Activated CD8-positive, alpha-beta T cell treated with anti-CD3 and anti-CD28 coated beads for 36 hours (primary cell): Measurements from ENCODE around the gene RRM1. TPM values are rescaled to one million over a fixed set of nuclear protein-coding genes. Genes with fewer than 3 reads are reported as not detected.
A peak's percentile ranks its signal among the peaks of the same experiment; 100 is the strongest.

Experiments used
- ATAC-seq: fragments of 200-7000 bp; cut with Tn5 transposase; one replicate; pipeline ENCODE4 v1.10.0; 2021; ENCODE audit warnings: mild to moderate bottlenecking, moderate library complexity
- CTCF ChIA-PET: fragments of 350-600 bp; sonication (Branson Sonifier 250); formaldehyde crosslinking; loops from one replicate; lab custom pipeline; 2021; ENCODE audit warnings: antibody characterized with exemption; lab: Charles Lee
- POLR2A ChIA-PET: fragments of 350-600 bp; sonication (Branson Sonifier 250); formaldehyde crosslinking; loops from one replicate; lab custom pipeline; 2021; ENCODE audit warnings: antibody characterized with exemption; lab: Charles Lee
- DNase-seq: peaks from one replicate; pipeline ENCODE4 v3.0.0-alpha.2; 2020
- H3K27ac Mint-ChIP-seq: one replicate; pipeline ENCODE4 v1.8.0; 2021; ENCODE audit warnings: mild to moderate bottlenecking, mixed read lengths
- H3K27me3 Mint-ChIP-seq: one replicate; pipeline ENCODE4 v1.8.0; 2021; ENCODE audit warnings: mixed read lengths
- H3K36me3 Mint-ChIP-seq: one replicate; pipeline ENCODE4 v1.8.0; 2021; ENCODE audit warnings: low read depth, mixed read lengths
- H3K4me1 Mint-ChIP-seq: one replicate; pipeline ENCODE4 v1.8.0; 2021; ENCODE audit warnings: low read depth, mixed read lengths
- H3K4me3 Mint-ChIP-seq: one replicate; pipeline ENCODE4 v1.8.0; 2021; ENCODE audit warnings: mild to moderate bottlenecking, moderate library complexity, mixed read lengths
- H3K9me3 Mint-ChIP-seq: one replicate; pipeline ENCODE4 v1.8.0; 2021; ENCODE audit warnings: mixed read lengths
- intact Hi-C: fragments of 100-400 bp; cut with micrococcal nuclease; formaldehyde crosslinking; loops from one replicate; pipeline ENCODE4 v1.10.0; 2022
- total RNA-seq, 2 experiments: library from RNA; stranded (reverse); gene quantifications; one replicate each; pipeline ENCODE4 v1.2.3, GENCODE V29; 2021
- TF ChIP-seq, protein P1 (sequence below): fragments of 200-600 bp; IDR thresholded peaks from one replicate; pipeline ENCODE4 v1.8.0; 2022; ENCODE audit warnings: antibody characterized with exemption, mild to moderate bottlenecking

The RRM1 gene
- total RNA-seq, result 100 to 1,000 TPM; 192 to 194 TPM

DNA sequence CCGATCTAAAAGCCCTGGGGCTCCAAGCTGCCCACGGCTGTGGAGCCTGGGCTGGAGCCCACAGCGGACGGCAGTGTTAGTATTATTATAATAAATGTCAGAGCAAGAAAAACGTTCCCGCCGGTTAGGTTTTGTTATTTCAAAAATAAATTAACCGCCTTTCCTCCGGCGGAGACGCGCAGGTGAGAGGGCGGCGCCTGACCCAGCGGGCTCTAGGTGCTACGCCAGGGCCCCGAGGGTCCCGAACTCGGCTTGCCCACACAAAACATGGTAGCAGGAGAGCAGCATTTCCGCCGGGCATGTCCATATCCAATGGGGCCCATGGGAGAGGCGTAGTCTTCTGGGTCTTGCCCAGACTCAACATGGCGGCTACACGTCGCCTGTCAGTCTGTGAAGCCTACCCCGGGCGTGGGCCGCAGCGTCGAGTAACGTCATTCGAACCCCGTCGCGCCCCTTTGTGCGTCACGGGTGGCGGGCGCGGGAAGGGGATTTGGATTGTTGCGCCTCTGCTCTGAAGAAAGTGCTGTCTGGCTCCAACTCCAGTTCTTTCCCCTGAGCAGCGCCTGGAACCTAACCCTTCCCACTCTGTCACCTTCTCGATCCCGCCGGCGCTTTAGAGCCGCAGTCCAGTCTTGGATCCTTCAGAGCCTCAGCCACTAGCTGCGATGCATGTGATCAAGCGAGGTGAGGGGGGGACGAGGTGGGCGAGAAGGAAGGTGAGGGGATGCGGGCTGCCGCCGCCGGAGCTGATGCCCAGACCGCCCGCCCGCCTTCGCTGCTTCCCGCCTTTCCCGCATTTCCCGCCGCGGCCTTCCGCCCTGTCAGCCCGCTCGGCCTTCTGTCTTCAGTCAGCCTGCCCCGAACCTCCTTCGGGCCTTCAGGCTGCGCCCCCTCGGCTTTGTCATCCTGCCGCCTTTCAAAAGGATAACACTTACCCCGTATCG, at the start of gene RRM1:
TSS of gene RRM1 (plus strand) at position 452 of the 944 bp plus-strand sequence. CDS start at position 666, 214 bp downstream.
- peaks cover 67% of the 10 kb centered on the region for H3K4me1 Mint-ChIP-seq
- POLR2A ChIA-PET, result interaction anchor here (0.6 to 1.9 kb wide), 7 partner anchors 10 to 519 kb away, joined by 3 to 8 read pairs (median 3); no protein-coding TSS in a partner anchor
- CTCF ChIA-PET, result interaction anchor here (1.2 to 3.5 kb wide), 3 partner anchors 11 to 244 kb away, joined by 3 to 13 read pairs (median 3); partner anchors contain the start of gene STIM1
- DNase-seq (peak; percentile 95), ATAC-seq (peak; percentile 97)
- intact Hi-C loops, result loop anchor here (5.0 kb wide), 1 partner anchor 252 kb away; the partner anchor contains the start of gene RHOG
- H3K27ac Mint-ChIP-seq, result peak within 1 kb of the TSS; percentile 97
- no peaks in the 10 kb centered on the region for H3K9me3 Mint-ChIP-seq
- TF ChIP-seq, protein P1, sequence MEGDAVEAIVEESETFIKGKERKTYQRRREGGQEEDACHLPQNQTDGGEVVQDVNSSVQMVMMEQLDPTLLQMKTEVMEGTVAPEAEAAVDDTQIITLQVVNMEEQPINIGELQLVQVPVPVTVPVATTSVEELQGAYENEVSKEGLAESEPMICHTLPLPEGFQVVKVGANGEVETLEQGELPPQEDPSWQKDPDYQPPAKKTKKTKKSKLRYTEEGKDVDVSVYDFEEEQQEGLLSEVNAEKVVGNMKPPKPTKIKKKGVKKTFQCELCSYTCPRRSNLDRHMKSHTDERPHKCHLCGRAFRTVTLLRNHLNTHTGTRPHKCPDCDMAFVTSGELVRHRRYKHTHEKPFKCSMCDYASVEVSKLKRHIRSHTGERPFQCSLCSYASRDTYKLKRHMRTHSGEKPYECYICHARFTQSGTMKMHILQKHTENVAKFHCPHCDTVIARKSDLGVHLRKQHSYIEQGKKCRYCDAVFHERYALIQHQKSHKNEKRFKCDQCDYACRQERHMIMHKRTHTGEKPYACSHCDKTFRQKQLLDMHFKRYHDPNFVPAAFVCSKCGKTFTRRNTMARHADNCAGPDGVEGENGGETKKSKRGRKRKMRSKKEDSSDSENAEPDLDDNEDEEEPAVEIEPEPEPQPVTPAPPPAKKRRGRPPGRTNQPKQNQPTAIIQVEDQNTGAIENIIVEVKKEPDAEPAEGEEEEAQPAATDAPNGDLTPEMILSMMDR, result no peak
- peaks cover 48% of the 10 kb centered on the region for H3K36me3 Mint-ChIP-seq
- H3K4me3 Mint-ChIP-seq, result peak within 1 kb of the TSS; percentile 94
- H3K27me3 Mint-ChIP-seq, result no peaks in the 10 kb centered on the region

DNA sequence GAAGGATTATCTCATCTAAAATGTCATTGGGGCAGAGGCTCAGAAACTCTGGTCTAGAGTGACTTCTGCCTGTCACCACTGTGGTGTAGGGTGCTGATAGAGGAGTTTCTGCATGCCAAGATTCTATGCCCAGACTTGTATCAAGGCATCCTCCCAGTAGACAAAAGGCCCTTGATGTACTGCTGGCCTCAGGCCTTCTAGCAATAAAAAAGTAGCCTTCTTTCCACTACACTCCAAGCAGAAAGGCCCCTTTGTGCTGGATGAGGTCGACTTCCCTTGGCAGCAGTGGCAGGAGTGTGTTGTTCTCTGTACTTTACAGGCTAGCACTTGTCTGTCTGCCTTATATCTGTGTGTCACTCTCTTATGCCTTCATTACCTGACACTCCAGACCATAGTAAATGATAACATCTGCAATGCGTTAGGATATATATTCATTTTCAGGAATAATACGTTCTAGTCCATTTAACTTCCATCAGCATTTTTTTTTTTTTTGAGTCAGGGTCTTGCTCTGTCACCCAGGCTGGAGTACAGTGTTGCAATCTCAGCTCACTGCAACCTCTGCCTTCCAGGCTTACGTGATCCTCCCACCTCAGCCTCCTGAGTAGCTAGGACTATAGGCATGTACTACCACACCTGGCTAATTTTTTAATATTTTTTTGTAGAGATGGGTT, 49.5 kb upstream of the RRM1 start:
- intact Hi-C loops, result no loop called here
- Mint-ChIP-seq H3K27ac (no peak overlapping the region), H3K36me3 (peaks cover 10% of the 10 kb centered on the region), H3K4me3 (no peak overlapping the region), H3K4me1 (peaks cover 32% of the 10 kb centered on the region), H3K27me3 (no peaks in the 10 kb centered on the region), H3K9me3 (no peaks in the 10 kb centered on the region)
- TF ChIP-seq, protein P1, result no peak
- ChIA-PET POLR2A (no interaction called here), CTCF (interaction anchor here (1.0 to 2.8 kb wide), 2 partner anchors 27 to 47 kb away, joined by 3 to 10 read pairs; no protein-coding TSS in a partner anchor)
- DNase-seq, result no peak
- ATAC-seq, result no peak

DNA sequence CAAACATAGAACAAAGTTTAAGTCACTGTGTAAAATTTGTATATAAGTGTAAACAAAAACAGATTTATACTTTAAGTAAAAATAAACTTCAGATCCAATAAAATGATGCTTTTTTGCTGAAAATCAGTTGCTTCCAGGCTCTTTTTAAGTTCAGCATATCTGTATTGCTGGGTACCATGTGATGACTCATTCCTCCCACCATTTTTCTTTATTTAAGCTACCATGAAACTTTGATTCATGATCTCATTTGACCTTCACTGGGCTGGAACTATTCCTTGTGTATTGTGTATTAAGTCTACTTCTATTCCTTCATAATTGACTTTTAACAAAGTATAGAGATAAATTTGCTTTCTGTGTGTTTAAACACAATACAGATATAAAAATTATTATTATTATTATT, 46.3 kb upstream of the RRM1 start:
- Mint-ChIP-seq H3K36me3 (peaks cover 27% of the 10 kb centered on the region), H3K27me3 (no peaks in the 10 kb centered on the region), H3K9me3 (peaks cover 2% of the 10 kb centered on the region), H3K4me1 (peaks cover 25% of the 10 kb centered on the region), H3K4me3 (no peak overlapping the region), H3K27ac (no peak overlapping the region)
- DNase-seq (no peak), ATAC-seq (peak; percentile 58)
- TF ChIP-seq, protein P1, result no peak
- ChIA-PET CTCF (interaction anchor here (1.1 to 3.1 kb wide), 2 partner anchors 9 to 24 kb away, joined by 4 to 12 read pairs; no protein-coding TSS in a partner anchor), POLR2A (interaction anchor here (1.2 kb wide), 1 partner anchor 10 kb away, joined by 3 read pairs; no protein-coding TSS in a partner anchor)
- intact Hi-C loops, result no loop called here

DNA sequence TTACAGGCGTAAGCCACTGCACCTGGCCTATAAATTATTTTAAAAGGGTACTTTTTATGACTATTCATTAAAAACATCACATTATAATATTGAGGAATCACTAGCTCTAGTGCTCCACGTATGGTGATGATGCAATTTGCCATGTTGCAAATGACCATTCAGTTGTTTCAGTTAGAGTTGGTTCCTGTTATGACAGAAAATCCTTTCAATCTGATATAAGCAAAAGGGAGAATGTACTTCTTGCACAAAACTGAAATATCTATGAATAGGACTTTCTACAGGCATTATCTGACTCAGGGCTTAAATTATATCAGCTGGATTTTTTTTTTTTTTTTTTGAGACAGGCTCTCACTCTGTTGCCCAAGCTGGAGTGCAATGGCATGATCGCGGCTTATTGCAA, 45.6 kb upstream of the RRM1 start:
- CTCF ChIA-PET, result interaction anchor here (0.8 to 3.1 kb wide), 8 partner anchors 10 to 242 kb away, joined by 3 to 12 read pairs (median 3); no protein-coding TSS in a partner anchor
- Mint-ChIP-seq H3K4me3 (no peak overlapping the region), H3K4me1 (peaks cover 23% of the 10 kb centered on the region), H3K27ac (no peak overlapping the region), H3K9me3 (peaks cover 2% of the 10 kb centered on the region), H3K27me3 (no peaks in the 10 kb centered on the region), H3K36me3 (peaks cover 28% of the 10 kb centered on the region)
- POLR2A ChIA-PET, result interaction anchor here (0.6 to 1.2 kb wide), 2 partner anchors 9 to 189 kb away, joined by 3 read pairs; no protein-coding TSS in a partner anchor
- ATAC-seq (no peak), DNase-seq (no peak)
- TF ChIP-seq, protein P1, result no peak
- intact Hi-C loops, result no loop called here
